HCT116 (cell line): ENCODE results near the gene SH3PXD2A. TPM values are rescaled to one million over a fixed set of nuclear protein-coding genes. Genes with fewer than 3 reads are reported as not detected.

Source experiments
- ATAC-seq: fragments of 200-7000 bp; cut with Tn5 transposase; 2 replicates; pipeline ENCODE4 v1.9.1; 2020; ENCODE audit warnings: mild to moderate bottlenecking, moderate library complexity
- BruUV-seq: library from RNA; stranded (reverse); fragments of 400-500 nt; replicated peaks from 2 replicates; lab custom pipeline; 2021; lab: Mats Ljungman, UMichigan
- CTCF ChIA-PET: fragments of 300-600 bp; sonication (Branson Sonifier 250); formaldehyde crosslinking; loops from one replicate; lab custom pipeline; 2021; ENCODE audit warnings: antibody characterized with exemption; lab: Charles Lee
- POLR2A ChIA-PET: fragments of 300-600, 350-600 bp; sonication (Branson Sonifier 250); formaldehyde crosslinking; loops from one replicate; lab custom pipeline; 2021; ENCODE audit warnings: antibody characterized with exemption; lab: Charles Lee
- RAD21 ChIA-PET, 2 experiments: fragments of 300-600 bp; sonication (Branson Sonifier 250); formaldehyde crosslinking; loops; one replicate each; lab custom pipeline; 2023; ENCODE audit warnings: low total read pairs in 2 of 2; ENCODE audit not compliant: uncharacterized antibody in 2 of 2, unreplicated experiment in 2 of 2, low non-redundant PET in 1 of 2; lab: Charles Lee
- DNase-seq: peaks from one replicate; pipeline ENCODE4 v3.0.0-alpha.2; 2010; ENCODE audit warnings: low read depth, low spot score
- H2AFZ ChIP-seq: fragments of 200-600 bp; shearing (Covaris generic), sonication (generic); 2 replicates; pipeline ENCODE4 v1.6.1; 2017; ENCODE audit warnings: low read depth, mixed run types, mixed read lengths, antibody characterized with exemption, low read length; ENCODE audit not compliant: poor library complexity, severe bottlenecking
- H3K27ac ChIP-seq: 2 replicates; pipeline ENCODE4 v1.5.1; 2012; ENCODE audit warnings: low read depth, low read length
- H3K27me3 ChIP-seq: fragments of 200-600 bp; sonication (generic); 2 replicates; pipeline ENCODE4 v1.6.1; 2016; ENCODE audit warnings: mixed run types, low read length, mixed read lengths; ENCODE audit not compliant: insufficient read depth
- H3K36me3 ChIP-seq, 2 experiments: fragments of 200-500 bp in 1 of 2; fragments of 200-600 bp in 1 of 2; sonication (Bioruptor generic) in 1 of 2; sonication (generic) in 1 of 2; 2 replicates each; pipeline versions ENCODE4 v1.5.1 to v1.6.1; 2014 to 2016; ENCODE audit warnings: low read length in 2 of 2, inconsistent platforms in 1 of 2, mixed read lengths in 1 of 2, mixed run types in 1 of 2; ENCODE audit not compliant: insufficient read depth in 2 of 2, control insufficient read depth in 1 of 2
- H3K4me1 ChIP-seq, 2 experiments: fragments of 200-600 bp in 1 of 2; sonication (generic) in 1 of 2; 2 replicates each; pipeline versions ENCODE4 v1.5.1 to v1.6.1; 2012 to 2017; ENCODE audit warnings: low read length in 2 of 2, inconsistent platforms in 1 of 2, mild to moderate bottlenecking in 1 of 2, mixed read lengths in 1 of 2, mixed run types in 1 of 2, moderate library complexity in 1 of 2; ENCODE audit not compliant: insufficient read depth in 2 of 2, control insufficient read depth in 1 of 2
- H3K4me2 ChIP-seq: fragments of 200-600 bp; sonication (generic); 2 replicates; pipeline ENCODE4 v1.6.1; 2017; ENCODE audit warnings: mixed run types, low read length, mixed read lengths
- H3K4me3 ChIP-seq, 2 experiments: fragments of 200-600 bp in 1 of 2; sonication (generic) in 1 of 2; replicated peaks in 1 of 2; 2 replicates each; pipeline ENCODE4 v1.5.1; 2011 to 2016; ENCODE audit warnings: low read length in 2 of 2, control low read depth in 1 of 2, low read depth in 1 of 2, mild to moderate bottlenecking in 1 of 2, mixed read lengths in 1 of 2, mixed run types in 1 of 2
- H3K79me2 ChIP-seq: fragments of 200-600 bp; sonication (generic); 2 replicates; pipeline ENCODE4 v1.6.1; 2017; ENCODE audit warnings: mild to moderate bottlenecking, mixed run types, low read length, moderate library complexity, mixed read lengths; ENCODE audit not compliant: insufficient read depth
- H3K9ac ChIP-seq: fragments of 200-600 bp; sonication (generic); 2 replicates; pipeline ENCODE4 v1.6.1; 2016; ENCODE audit warnings: low read length, mixed read lengths
- H3K9me2 ChIP-seq: fragments of 200-600 bp; sonication (generic), shearing (Covaris generic); 2 replicates; pipeline ENCODE4 v1.6.1; 2017; ENCODE audit warnings: mixed run types, mild to moderate bottlenecking, moderate library complexity; ENCODE audit not compliant: insufficient read depth
- H3K9me3 ChIP-seq, 2 experiments: fragments of 200-500 bp in 1 of 2; fragments of 200-600 bp in 1 of 2; sonication (Bioruptor generic) in 1 of 2; sonication (generic) in 1 of 2; 2 replicates each; pipeline ENCODE4 v1.6.1; 2014 to 2017; ENCODE audit warnings: low read length in 2 of 2, mixed read lengths in 2 of 2, inconsistent platforms in 1 of 2, low read depth in 1 of 2, mild to moderate bottlenecking in 1 of 2, mixed run types in 1 of 2, moderate library complexity in 1 of 2; ENCODE audit not compliant: control insufficient read depth in 1 of 2, insufficient read depth in 1 of 2
- H4K20me1 ChIP-seq: fragments of 200-600 bp; sonication (generic), shearing (Covaris generic); 2 replicates; pipeline ENCODE4 v1.6.1; 2017; ENCODE audit warnings: mixed run types, mild to moderate bottlenecking, moderate library complexity; ENCODE audit not compliant: insufficient read depth
- CBX3 ChIP-seq: IDR thresholded peaks from 2 replicates; pipeline ENCODE4 v1.6.1; 2012; ENCODE audit warnings: low read depth
- CEBPB ChIP-seq: IDR thresholded peaks from 2 replicates; pipeline ENCODE4 v1.6.1; 2012; ENCODE audit warnings: low read depth
- CTCF ChIP-seq, 3 experiments: fragments of 200-600 bp in 1 of 3; sonication (generic) in 1 of 3; IDR thresholded peaks in 2 of 3; conservative IDR thresholded peaks in 1 of 3; 2 replicates each; pipeline ENCODE4 v1.5.1; 2012 to 2017; ENCODE audit warnings: low read depth in 2 of 3, low read length in 2 of 3, antibody characterized with exemption in 1 of 3, borderline replicate concordance in 1 of 3, control low read depth in 1 of 3, mild to moderate bottlenecking in 1 of 3, mixed read lengths in 1 of 3, mixed run types in 1 of 3, moderate library complexity in 1 of 3; ENCODE audit not compliant: insufficient read depth in 1 of 3
- EGR1 ChIP-seq: IDR thresholded peaks from 2 replicates; pipeline ENCODE4 v1.6.1; 2012; ENCODE audit warnings: low read depth
- EZH2 ChIP-seq: fragments of 200-600 bp; sonication (generic); IDR thresholded peaks from 2 replicates; pipeline ENCODE4 v1.6.1; 2017; ENCODE audit warnings: antibody characterized with exemption, mixed run types
- EZH2phosphoT487 ChIP-seq: fragments of 200-600 bp; IDR thresholded peaks from 2 replicates; pipeline ENCODE4 v1.6.1; 2018; ENCODE audit warnings: antibody characterized with exemption, borderline replicate concordance
- FOSL1 ChIP-seq: IDR thresholded peaks from 2 replicates; pipeline ENCODE4 v1.6.1; 2012; ENCODE audit warnings: low read depth
- JUND ChIP-seq: IDR thresholded peaks from 2 replicates; pipeline ENCODE4 v1.6.1; 2012
- MAX ChIP-seq: IDR thresholded peaks from 2 replicates; pipeline ENCODE4 v1.6.1; 2012
- POLR2A ChIP-seq: IDR thresholded peaks from 2 replicates; pipeline ENCODE4 v1.7.0; 2011; ENCODE audit warnings: borderline replicate concordance; ENCODE audit not compliant: insufficient read depth, insufficient read length; ENCODE audit errors: extremely low read depth
- POLR2AphosphoS5 ChIP-seq: IDR thresholded peaks from 2 replicates; pipeline ENCODE4 v1.6.1; 2011; ENCODE audit warnings: mild to moderate bottlenecking, low read depth, low read length, moderate library complexity
- REST ChIP-seq: IDR thresholded peaks from 2 replicates; pipeline ENCODE4 v1.6.1; 2012; ENCODE audit warnings: low read depth
- SIN3A ChIP-seq: IDR thresholded peaks from 2 replicates; pipeline ENCODE4 v1.6.1; 2012; ENCODE audit warnings: low read depth
- SP1 ChIP-seq: IDR thresholded peaks from 2 replicates; pipeline ENCODE4 v1.6.1; 2012; ENCODE audit warnings: low read depth
- SRF ChIP-seq: IDR thresholded peaks from 2 replicates; pipeline ENCODE4 v1.6.1; 2012; ENCODE audit warnings: low read depth
- TCF7L2 ChIP-seq: IDR thresholded peaks from 2 replicates; pipeline ENCODE4 v1.7.0; 2011; ENCODE audit warnings: borderline replicate concordance, inconsistent platforms; ENCODE audit not compliant: insufficient read depth, insufficient read length; ENCODE audit errors: extremely low read depth
- YY1 ChIP-seq: IDR thresholded peaks from 2 replicates; pipeline ENCODE4 v1.6.1; 2011; ENCODE audit warnings: low read length, low read depth, moderate library complexity, mild to moderate bottlenecking; ENCODE audit not compliant: insufficient replicate concordance; ENCODE audit errors: extremely low read depth
- ZBTB33 ChIP-seq: IDR thresholded peaks from 2 replicates; pipeline ENCODE4 v1.6.1; 2011; ENCODE audit warnings: mild to moderate bottlenecking, low read length, moderate library complexity; ENCODE audit not compliant: insufficient replicate concordance; ENCODE audit errors: extremely low read depth
- ZFX ChIP-seq: fragments of 450-650 bp; IDR thresholded peaks from 2 replicates; pipeline ENCODE4 v1.6.1; 2017
- ZNF274 ChIP-seq: fragments of 200-500 bp; sonication (Bioruptor generic); IDR thresholded peaks from 2 replicates; pipeline ENCODE4 v1.6.1; 2014; ENCODE audit warnings: mild to moderate bottlenecking, low read depth, low read length, inconsistent platforms
- intact Hi-C: fragments of 100-400 bp; cut with micrococcal nuclease; formaldehyde crosslinking; loops from 2 replicates; pipeline ENCODE4 v1.10.0; 2022
- total RNA-seq: library from RNA; stranded (reverse); gene quantifications from one replicate; pipeline ENCODE4 v1.2.1, GENCODE V29; 2021; ENCODE audit not compliant: unreplicated experiment

The SH3PXD2A gene
- total RNA-seq, 1 experiment from 2014 or later, result 8.7 TPM

- no peak overlapping the region for H3K4me3 ChIP-seq
- H3K9ac ChIP-seq, result no peak overlapping the region
- H3K9me2 ChIP-seq, result no peaks in the 10 kb centered on the region
- H3K4me1 ChIP-seq, result no peaks in the 10 kb centered on the region
- intact Hi-C loops, result no loop called here
- no TSS peak for BruUV-seq
- peaks cover 3% of the 10 kb centered on the region; the same call in 1 of the 2 replicates for H3K27me3 ChIP-seq
- no peak for TF ChIP-seq REST
- TF ChIP-seq POLR2AphosphoS5, result no peak
- no peak for TF ChIP-seq CEBPB
- no peak for TF ChIP-seq SIN3A
- TF ChIP-seq SRF, result no peak
- no peak for TF ChIP-seq SP1
- TF ChIP-seq EGR1, result no peak
- no peak for TF ChIP-seq EZH2phosphoT487
- TF ChIP-seq POLR2A, result no peak
- no peak for TF ChIP-seq TCF7L2
- TF ChIP-seq ZFX, result no peak
- TF ChIP-seq CBX3, result no peak
- TF ChIP-seq ZBTB33, result no peak
- no peak for TF ChIP-seq FOSL1
- TF ChIP-seq MAX, result no peak
- no peak for TF ChIP-seq CTCF (IDR thresholded peaks at IDR 0.05 in 2 of 3, conservative IDR thresholded peaks at IDR 0.05 in 1 of 3; ENCODE audit: borderline replicate concordance in 1 of 3, insufficient read depth in 1 of 3, low read depth in 2 of 3, low read length in 2 of 3)
- no peak for TF ChIP-seq YY1
- no peak for TF ChIP-seq ZNF274
- no peak for TF ChIP-seq EZH2
- TF ChIP-seq JUND, result no peak
- no peak overlapping the region for H3K4me2 ChIP-seq
- no peaks in the 10 kb centered on the region for H3K9me3 ChIP-seq
- DNase-seq, result no peak
- no peak overlapping the region for H2AFZ ChIP-seq
- H3K27ac ChIP-seq, result no peak overlapping the region
- H3K36me3 ChIP-seq, result no peaks in the 10 kb centered on the region
- ChIA-PET POLR2A (no interaction called here), CTCF (interaction anchor here (1.4 to 1.8 kb wide), 2 partner anchors 10 to 125 kb away, joined by 3 to 5 read pairs; no protein-coding TSS in a partner anchor), RAD21 (no interaction called here)
- H4K20me1 ChIP-seq, result no peaks in the 10 kb centered on the region
- no peak for ATAC-seq
- no peaks in the 10 kb centered on the region for H3K79me2 ChIP-seq
These were observed 17.3 kb downstream of the SH3PXD2A start for GRCh38 chr10:103838070-103838395.
